Panc1 (cell line): ENCODE data around the gene OR51I2.

Experiments
- POLR2AphosphoS5 ChIP-seq: IDR thresholded peaks from 2 replicates; pipeline ENCODE4 v1.6.1; 2012; ENCODE audit warnings: mild to moderate bottlenecking, low read depth, low read length, moderate library complexity
- TF ChIP-seq, protein P1 (sequence below): fragments of 450-650 bp; IDR thresholded peaks from 2 replicates; pipeline ENCODE4 v1.5.1; 2017; ENCODE audit warnings: mild to moderate bottlenecking

DNA sequence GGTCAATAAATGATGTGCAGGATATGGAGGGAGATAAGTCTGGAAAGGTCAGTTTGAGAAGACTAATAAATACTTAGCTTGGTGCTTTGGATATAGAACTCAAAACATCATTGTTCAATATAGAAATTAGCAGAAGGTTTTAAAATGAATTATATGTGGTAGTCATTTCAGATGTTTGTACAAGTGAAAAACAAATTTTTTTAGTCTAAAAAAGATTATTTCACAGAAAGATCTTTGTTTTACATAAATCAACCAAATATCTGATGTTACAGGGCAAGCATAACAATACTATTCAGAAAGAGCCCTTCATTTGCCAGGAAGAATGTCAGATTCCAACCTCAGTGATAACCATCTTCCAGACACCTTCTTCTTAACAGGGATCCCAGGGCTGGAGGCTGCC lies 39.3 kb downstream of the OR51I2 start, which contains the start of gene OR52D1:
- TF ChIP-seq, protein P1, sequence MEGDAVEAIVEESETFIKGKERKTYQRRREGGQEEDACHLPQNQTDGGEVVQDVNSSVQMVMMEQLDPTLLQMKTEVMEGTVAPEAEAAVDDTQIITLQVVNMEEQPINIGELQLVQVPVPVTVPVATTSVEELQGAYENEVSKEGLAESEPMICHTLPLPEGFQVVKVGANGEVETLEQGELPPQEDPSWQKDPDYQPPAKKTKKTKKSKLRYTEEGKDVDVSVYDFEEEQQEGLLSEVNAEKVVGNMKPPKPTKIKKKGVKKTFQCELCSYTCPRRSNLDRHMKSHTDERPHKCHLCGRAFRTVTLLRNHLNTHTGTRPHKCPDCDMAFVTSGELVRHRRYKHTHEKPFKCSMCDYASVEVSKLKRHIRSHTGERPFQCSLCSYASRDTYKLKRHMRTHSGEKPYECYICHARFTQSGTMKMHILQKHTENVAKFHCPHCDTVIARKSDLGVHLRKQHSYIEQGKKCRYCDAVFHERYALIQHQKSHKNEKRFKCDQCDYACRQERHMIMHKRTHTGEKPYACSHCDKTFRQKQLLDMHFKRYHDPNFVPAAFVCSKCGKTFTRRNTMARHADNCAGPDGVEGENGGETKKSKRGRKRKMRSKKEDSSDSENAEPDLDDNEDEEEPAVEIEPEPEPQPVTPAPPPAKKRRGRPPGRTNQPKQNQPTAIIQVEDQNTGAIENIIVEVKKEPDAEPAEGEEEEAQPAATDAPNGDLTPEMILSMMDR: no peak
- no peak for TF ChIP-seq POLR2AphosphoS5
